HG02798 (cell line): ENCODE measurements around the gene RHBDD3.
"Not testable (repeated sequence)": the region's sequence is repeated elsewhere in the genome, so short reads cannot be mapped to it uniquely, and the experiment has no call there.

Experiments
- ATAC-seq: cut with Tn5 transposase; IDR thresholded peaks from one replicate; pipeline ENCODE4 v1.9.1; 2021; ENCODE audit warnings: mild to moderate bottlenecking; ENCODE audit not compliant: unreplicated experiment, poor library complexity

The RHBDD3 gene

GRCh38 chr22:29219881-29220670 lies 47.7 kb downstream of the RHBDD3 start:
- ATAC-seq: no peak

GRCh38 chr22:29219409-29219782 lies 48.4 kb downstream of the RHBDD3 start:
- ATAC-seq: not testable (repeated sequence)

DNA sequence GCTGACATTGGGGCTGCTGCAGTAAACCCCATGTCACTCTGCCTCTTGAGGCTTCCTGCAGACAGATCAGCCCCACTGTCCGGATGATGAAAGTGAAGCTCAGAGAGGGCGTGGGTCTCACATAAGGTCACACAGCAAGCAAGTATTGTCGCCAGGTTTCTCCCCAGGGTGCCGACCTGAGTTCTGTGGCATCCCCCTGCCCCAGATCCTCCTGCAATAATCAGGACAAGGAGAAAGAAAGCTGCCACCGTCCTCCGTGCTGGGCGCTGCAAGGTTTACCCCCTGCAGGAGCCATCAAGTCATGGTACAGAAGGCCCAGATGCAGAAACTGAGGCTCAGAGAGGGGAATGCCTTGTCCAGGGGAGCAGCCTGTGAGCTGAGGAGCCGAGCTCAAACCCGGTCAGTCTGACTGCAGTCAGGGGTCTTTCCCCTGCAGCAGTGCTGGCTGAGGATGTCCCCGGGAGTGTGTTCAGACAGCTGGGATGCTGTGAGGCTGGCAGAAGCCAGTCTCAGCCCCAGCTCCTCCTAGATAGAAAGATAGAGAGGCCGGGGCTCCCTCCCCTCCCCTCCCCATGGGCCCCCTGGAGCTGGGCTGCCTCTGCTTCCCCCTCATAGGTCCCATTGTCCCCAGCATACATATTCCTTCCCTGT lies 48.9 kb downstream of the RHBDD3 start:
- ATAC-seq: no peak

GRCh38 chr22:29217827-29218757 lies 49.7 kb downstream of the RHBDD3 start:
- ATAC-seq: no peak

DNA sequence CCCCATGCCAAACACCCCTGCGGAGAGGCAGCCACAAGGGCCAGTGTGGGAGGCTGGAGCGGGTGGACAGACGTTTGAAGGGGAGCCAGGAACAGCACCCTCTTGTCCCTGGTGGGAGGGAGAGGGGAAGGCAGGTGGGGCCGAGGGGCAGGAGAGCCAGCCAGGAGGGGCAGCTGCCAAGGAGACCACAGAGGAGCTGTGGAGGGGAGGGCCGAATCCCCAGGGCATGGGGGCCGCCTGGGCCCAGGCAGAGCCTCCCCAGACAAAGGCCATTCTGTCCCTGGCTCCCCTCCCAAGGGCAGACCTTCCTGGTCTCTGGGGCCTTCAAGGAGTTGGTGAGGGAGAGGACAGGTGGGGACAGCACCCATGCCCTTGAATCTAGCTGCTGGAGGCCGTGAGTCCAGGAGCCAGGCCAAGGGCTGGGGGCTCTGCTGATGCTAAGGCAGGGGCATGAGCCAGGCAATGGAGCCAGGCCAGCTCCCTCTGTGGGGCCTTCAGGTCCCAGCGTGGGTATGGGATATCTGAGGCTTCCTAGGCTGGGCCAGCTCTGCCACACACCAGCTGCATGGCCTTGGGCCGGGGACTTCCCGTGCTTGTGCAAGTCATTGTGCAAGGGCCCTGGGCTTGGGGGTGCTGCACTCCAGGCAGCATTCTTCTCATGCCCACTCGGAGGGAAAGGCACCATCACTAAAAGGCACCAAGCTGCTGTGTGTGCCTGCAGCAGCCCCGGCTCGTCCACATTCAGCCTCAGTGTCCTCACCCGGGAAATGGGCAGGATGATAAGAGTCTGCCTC lies 50.7 kb downstream of the RHBDD3 start:
- no peak for ATAC-seq

- ATAC-seq: no peak
Observed at GRCh38 chr22:29216011-29216872, 51.5 kb downstream of the RHBDD3 start.

- no peak for ATAC-seq
Observed at GRCh38 chr22:29215012-29215860, 52.5 kb downstream of the RHBDD3 start.

DNA sequence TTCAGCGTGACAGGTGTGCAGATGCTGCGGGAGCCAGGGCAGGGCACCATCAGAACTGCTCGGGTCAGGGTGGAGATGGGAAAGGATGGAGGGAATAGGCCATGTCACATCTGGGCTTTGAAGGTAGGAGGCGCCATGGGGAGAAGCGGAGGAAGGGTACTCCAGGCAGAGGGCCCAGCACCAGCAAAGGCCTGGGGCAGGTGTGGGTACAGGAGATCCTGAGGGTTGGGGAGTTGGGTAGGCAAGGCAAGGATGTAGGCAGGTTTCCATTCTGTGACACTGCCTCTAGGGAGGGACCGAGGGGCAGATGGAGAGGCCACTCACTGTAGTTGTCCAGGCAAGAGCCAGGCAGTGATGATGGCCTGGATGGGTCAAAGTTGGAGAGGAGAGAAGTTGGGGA lies 53.5 kb downstream of the RHBDD3 start:
- no peak for ATAC-seq

GRCh38 chr22:29213493-29213892 lies 54.3 kb downstream of the RHBDD3 start:
- ATAC-seq: no peak

GRCh38 chr22:29212743-29213142 lies 55.0 kb downstream of the RHBDD3 start:
- no peak for ATAC-seq

DNA sequence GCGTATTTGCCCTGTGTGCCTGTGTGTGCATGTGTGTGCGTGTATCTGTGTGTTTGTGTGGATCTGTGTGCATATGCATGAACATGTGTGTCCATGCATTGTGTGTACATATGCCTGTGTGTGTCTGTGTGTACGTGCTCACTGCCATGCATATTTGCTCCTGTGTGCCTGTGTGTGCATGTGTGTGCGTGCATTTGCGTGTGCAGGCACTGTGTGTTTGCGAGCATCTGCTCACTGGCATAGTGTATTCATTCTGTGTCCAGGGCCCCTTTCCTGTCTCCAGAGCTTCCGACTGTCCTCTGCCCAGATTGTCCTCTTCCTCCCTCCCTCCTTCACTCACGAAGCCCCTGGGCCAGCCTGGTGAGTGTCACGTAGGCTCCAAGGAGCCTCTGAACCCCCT lies 56.3 kb downstream of the RHBDD3 start:
- no peak for ATAC-seq

- no peak for ATAC-seq
Observed at GRCh38 chr22:29211066-29211465, 56.7 kb downstream of the RHBDD3 start.
